ENCODE measurements around the gene HBS1L. TPM values are rescaled to one million over a fixed set of nuclear protein-coding genes. Genes with fewer than 3 reads are reported as not detected.

Gene HBS1L
- total RNA-seq, 1 experiment from 2014 or later = 95.4 TPM

- no peak overlapping the region; the same call in 1 of the 2 replicates for H3K27ac Mint-ChIP-seq
Observed at GRCh38 chr6:135033238-135033637, 21.4 kb downstream of the HBS1L start.

DNA sequence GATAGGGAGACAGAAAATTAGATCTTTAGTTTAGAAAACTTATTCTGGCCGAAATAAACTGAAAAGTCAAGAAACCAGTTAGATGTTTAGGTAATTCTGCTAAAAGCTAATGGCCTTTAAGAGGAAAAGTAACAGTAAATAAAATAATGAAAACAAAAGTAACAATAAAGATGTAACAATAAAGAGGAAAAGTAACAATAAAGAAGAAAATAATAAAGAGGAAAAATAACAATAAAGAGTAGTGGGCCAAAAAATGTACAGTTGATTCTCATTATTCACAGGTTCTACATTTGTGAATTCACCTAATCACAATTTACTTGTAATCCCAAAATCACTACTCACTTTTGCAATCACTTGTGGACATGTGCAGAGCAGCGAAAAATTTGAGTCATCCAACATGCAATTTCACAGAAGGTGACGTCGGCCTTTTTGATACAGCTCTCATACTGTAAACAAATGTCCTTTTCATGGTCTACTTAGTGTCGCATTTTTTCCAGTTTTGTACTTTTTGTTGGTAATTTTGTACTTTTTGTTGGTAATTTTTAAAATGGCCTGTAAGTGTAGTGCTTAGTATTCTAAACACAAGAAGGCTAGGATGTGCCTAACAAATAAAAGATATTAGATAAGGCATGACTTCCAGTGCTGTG lies 24.0 kb downstream of the HBS1L start:
- DNase-seq (ENCODE audit: low spot score) (no peak), ATAC-seq (no peak)
- Mint-ChIP-seq H3K9me3 (no peaks in the 10 kb centered on the region), H3K36me3 (peaks cover 14% of the 10 kb centered on the region), H3K4me3 (no peak overlapping the region), H3K4me1 (peaks cover 11% of the 10 kb centered on the region), H3K27me3 (ENCODE audit: low read depth) (no peaks in the 10 kb centered on the region), H3K27ac (no peak overlapping the region)
- ChIA-PET CTCF (no interaction called here), POLR2A (no interaction called here)
- no peak for TF ChIP-seq RELA (CRISPR knock-in tag; IDR thresholded peaks at IDR 0.05; ENCODE audit: borderline replicate concordance)
- no peak for TF ChIP-seq CBFB (CRISPR knock-in tag; IDR thresholded peaks at IDR 0.05; ENCODE audit: low read depth)
- TF ChIP-seq SMAD4 (CRISPR knock-in tag; IDR thresholded peaks at IDR 0.05) = no peak
- TF ChIP-seq OVOL2 (CRISPR knock-in tag; IDR thresholded peaks at IDR 0.05; ENCODE audit: borderline replicate concordance) = no peak
- TF ChIP-seq FOXP1 (CRISPR knock-in tag; IDR thresholded peaks at IDR 0.05; ENCODE audit: borderline replicate concordance) = no peak
- TF ChIP-seq RORB (CRISPR knock-in tag; IDR thresholded peaks at IDR 0.05) = no peak
- no peak for TF ChIP-seq JAZF1 (CRISPR knock-in tag; IDR thresholded peaks at IDR 0.05)
- TF ChIP-seq CDX4 (CRISPR knock-in tag; IDR thresholded peaks at IDR 0.05; ENCODE audit: borderline replicate concordance) = no peak
- no peak for TF ChIP-seq TP53 (CRISPR knock-in tag; IDR thresholded peaks at IDR 0.05)
- TF ChIP-seq MYBL2 (CRISPR knock-in tag; IDR thresholded peaks at IDR 0.05) = no peak
- TF ChIP-seq ZNF396 (CRISPR knock-in tag; IDR thresholded peaks at IDR 0.05; ENCODE audit: borderline replicate concordance) = no peak
- TF ChIP-seq ELF4 (CRISPR knock-in tag; IDR thresholded peaks at IDR 0.05; ENCODE audit: low read depth) = no peak
- no peak for TF ChIP-seq PRRX2 (CRISPR knock-in tag; IDR thresholded peaks at IDR 0.05)
- no peak for TF ChIP-seq E2F4 (CRISPR knock-in tag; IDR thresholded peaks at IDR 0.05; ENCODE audit: borderline replicate concordance, low read depth)
- TF ChIP-seq JUN (CRISPR knock-in tag; IDR thresholded peaks at IDR 0.05) = no peak
- TF ChIP-seq FOXK1 (CRISPR knock-in tag; IDR thresholded peaks at IDR 0.05) = no peak

More at GRCh38 chr6:135033238-135033637, 21.4 kb downstream of the HBS1L start:
- Mint-ChIP-seq H3K4me3 (no peak overlapping the region), H3K4me1 (no peaks in the 10 kb centered on the region), H3K9me3 (no peaks in the 10 kb centered on the region), H3K27me3 (ENCODE audit: low read depth) (no peaks in the 10 kb centered on the region), H3K36me3 (peaks cover 28% of the 10 kb centered on the region)
- DNase-seq (ENCODE audit: low spot score) (no peak), ATAC-seq (no peak)
- ChIA-PET POLR2A (no interaction called here), CTCF (no interaction called here)
- TF ChIP-seq ZNF138 (CRISPR knock-in tag; conservative IDR thresholded peaks at IDR 0.05) (no peak), FOXP4 (CRISPR knock-in tag; IDR thresholded peaks at IDR 0.05) (no peak), TEAD1 (CRISPR knock-in tag; IDR thresholded peaks at IDR 0.05) (no peak), ESRRA (CRISPR knock-in tag; IDR thresholded peaks at IDR 0.05; ENCODE audit: borderline replicate concordance) (no peak), ZBTB43 (CRISPR knock-in tag; IDR thresholded peaks at IDR 0.05) (no peak)

Measured in WTC11 (cell line).